Measurements from ENCODE around the gene MSX1. TPM values are rescaled to one million over a fixed set of nuclear protein-coding genes. Genes with fewer than 3 reads are reported as not detected.

MSX1 gene
- total RNA-seq, 1 experiment from 2014 or later, result not detected

DNA sequence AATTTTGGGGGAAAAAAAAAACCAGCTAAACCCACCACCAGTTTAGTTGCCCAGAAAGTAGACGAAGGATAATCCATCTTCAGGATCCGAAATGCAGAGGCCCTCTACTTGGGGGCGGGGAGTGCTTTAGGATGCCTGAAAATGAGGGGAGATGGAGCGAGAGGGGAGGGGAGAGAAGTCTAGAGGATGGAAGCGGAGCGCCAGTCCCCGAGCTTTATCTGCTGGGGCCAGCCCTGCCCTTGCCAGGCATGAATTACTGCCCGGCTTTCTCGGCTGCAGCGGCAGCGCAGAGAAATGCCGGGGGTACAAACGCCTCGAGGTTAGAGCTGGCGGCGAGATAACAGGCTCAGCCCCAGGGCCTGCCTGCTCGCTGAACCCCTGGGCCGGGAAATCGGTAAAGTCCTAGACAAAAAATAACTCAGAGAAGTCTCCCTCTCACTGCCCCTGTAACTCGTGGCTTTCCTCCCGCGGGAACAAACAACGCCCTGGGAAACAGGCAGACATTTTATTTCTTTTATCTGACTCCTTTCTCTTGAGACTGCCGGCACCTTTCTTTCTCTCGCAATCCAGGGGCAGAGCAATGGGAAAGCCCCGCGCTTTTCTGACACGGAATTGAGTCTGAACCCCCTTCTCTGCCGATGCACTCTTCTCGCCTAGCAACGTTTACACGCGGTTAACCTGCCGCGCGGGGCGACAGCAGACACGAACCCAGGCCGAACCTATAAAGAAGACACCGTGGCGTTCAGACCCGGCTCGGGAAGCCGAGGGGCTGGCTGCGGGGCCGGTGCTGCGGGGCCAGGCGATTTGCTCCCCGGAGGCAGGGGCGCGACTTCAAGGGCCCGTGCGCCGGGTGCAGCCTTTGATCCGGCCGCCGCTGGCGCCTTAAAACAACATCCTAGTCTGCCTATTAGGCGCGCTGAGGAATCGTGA is 3.1 kb upstream of the MSX1 start:
- H3K23me2 ChIP-seq (ENCODE audit: insufficient read length, low read depth, low read length, poor library complexity, severe bottlenecking), result peaks cover 8% of the 10 kb centered on the region

More for the DNA sequence above, 3.1 kb upstream of the MSX1 start:
- no peaks in the 10 kb centered on the region for H3K79me1 ChIP-seq (ENCODE audit: insufficient read depth, low read depth, low read length, poor library complexity, severe bottlenecking)
- H2BK12ac ChIP-seq (ENCODE audit: insufficient read length, low read depth, low read length), result no peak overlapping the region
- H2AFZ ChIP-seq (ENCODE audit: low read length), result no peak overlapping the region
- no peak overlapping the region for H3K14ac ChIP-seq (ENCODE audit: insufficient read depth, low read length)
- H4K20me1 ChIP-seq (ENCODE audit: control insufficient read depth, insufficient read depth, insufficient read length), result peaks cover 2% of the 10 kb centered on the region
- H4K8ac ChIP-seq (replicated peaks; ENCODE audit: insufficient read length, low read depth, low read length), result no peak overlapping the region
- no CpG with 5 or more reads among the region's 61 CpGs for WGBS (ENCODE audit: extremely low coverage, insufficient read length, low lambda C conversion rate)
- H3K4me1 Mint-ChIP-seq, result peaks cover 16 to 58% of the 10 kb centered on the region in 2 experiments
- H3K9me3 ChIP-seq (ENCODE audit: control insufficient read depth, low read depth, low read length), result no peaks in the 10 kb centered on the region
- no peak overlapping the region for H4K5ac ChIP-seq (ENCODE audit: insufficient read length, low read depth, low read length)
- H3K4ac ChIP-seq (ENCODE audit: low read depth, low read length), result no peak overlapping the region
- H3K79me2 ChIP-seq (ENCODE audit: insufficient read depth, low read length), result no peaks in the 10 kb centered on the region
- no peak overlapping the region for H3K56ac ChIP-seq (ENCODE audit: insufficient read length, low read depth, low read length)
- no peak overlapping the region for H4K91ac ChIP-seq (ENCODE audit: insufficient read length, low read depth, low read length)
- H3K27ac ChIP-seq (ENCODE audit: insufficient read length, low read depth, low read length), result no peak overlapping the region
- H3K4me2 ChIP-seq (ENCODE audit: insufficient read depth, insufficient read length, low read length), result no peak overlapping the region
- H3K9me3 Mint-ChIP-seq, result peaks cover 0 to 5% of the 10 kb centered on the region in 2 experiments; a peak in 4 of 5 replicates
- no peak overlapping the region for H3K27ac Mint-ChIP-seq
- no peaks in the 10 kb centered on the region; a peak in 2 of 7 replicates for H3K36me3 Mint-ChIP-seq (ENCODE audit: insufficient read depth in 1 of 3, low read depth in 3 of 3)
- H2BK120ac ChIP-seq (ENCODE audit: low read depth, low read length, poor library complexity, severe bottlenecking), result no peak overlapping the region
- H2BK5ac ChIP-seq (ENCODE audit: insufficient read length, low read length), result no peak overlapping the region
- peaks cover 92% of the 10 kb centered on the region for H3K27me3 ChIP-seq (ENCODE audit: insufficient read depth, low read length)
- DNase-seq, result no peak
- H3K27me3 Mint-ChIP-seq (ENCODE audit: low read depth), result peaks cover 82% of the 10 kb centered on the region
- H3K18ac ChIP-seq (ENCODE audit: insufficient read length, low read depth, low read length), result no peak overlapping the region
- no peak overlapping the region for H3K23ac ChIP-seq (ENCODE audit: insufficient read length, low read depth, low read length)
- peak overlapping the region in 1 of 2 experiments; percentile 64; a peak in 3 of 5 replicates for H3K4me3 Mint-ChIP-seq
- TF ChIP-seq, protein P1, sequence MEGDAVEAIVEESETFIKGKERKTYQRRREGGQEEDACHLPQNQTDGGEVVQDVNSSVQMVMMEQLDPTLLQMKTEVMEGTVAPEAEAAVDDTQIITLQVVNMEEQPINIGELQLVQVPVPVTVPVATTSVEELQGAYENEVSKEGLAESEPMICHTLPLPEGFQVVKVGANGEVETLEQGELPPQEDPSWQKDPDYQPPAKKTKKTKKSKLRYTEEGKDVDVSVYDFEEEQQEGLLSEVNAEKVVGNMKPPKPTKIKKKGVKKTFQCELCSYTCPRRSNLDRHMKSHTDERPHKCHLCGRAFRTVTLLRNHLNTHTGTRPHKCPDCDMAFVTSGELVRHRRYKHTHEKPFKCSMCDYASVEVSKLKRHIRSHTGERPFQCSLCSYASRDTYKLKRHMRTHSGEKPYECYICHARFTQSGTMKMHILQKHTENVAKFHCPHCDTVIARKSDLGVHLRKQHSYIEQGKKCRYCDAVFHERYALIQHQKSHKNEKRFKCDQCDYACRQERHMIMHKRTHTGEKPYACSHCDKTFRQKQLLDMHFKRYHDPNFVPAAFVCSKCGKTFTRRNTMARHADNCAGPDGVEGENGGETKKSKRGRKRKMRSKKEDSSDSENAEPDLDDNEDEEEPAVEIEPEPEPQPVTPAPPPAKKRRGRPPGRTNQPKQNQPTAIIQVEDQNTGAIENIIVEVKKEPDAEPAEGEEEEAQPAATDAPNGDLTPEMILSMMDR (conservative IDR thresholded peaks at IDR 0.05), result no peak
- H3K4me1 ChIP-seq (ENCODE audit: insufficient read depth, low read length), result 0 out of 2 replicates have a peak, but pooled peaks cover 3% of the 10 kb centered on the region
- H3K9ac ChIP-seq (ENCODE audit: extremely low read depth, insufficient read length, low read length), result no peak overlapping the region
- no peak overlapping the region for H2BK20ac ChIP-seq (ENCODE audit: low read depth, low read length, poor library complexity, severe bottlenecking)
- no peak overlapping the region for H2BK15ac ChIP-seq (ENCODE audit: low read depth, low read length)
- H3T11ph ChIP-seq (ENCODE audit: low read length), result no peak overlapping the region
- no peak overlapping the region for H2AK5ac ChIP-seq (ENCODE audit: insufficient read length, low read length)

Measured in H9 (cell line).